ENCODE results near the gene QRICH1. TPM values are rescaled to one million over a fixed set of nuclear protein-coding genes. Genes with fewer than 3 reads are reported as not detected.

Gene QRICH1
- total RNA-seq, 1 experiment from 2014 or later: 57.3 TPM

DNA sequence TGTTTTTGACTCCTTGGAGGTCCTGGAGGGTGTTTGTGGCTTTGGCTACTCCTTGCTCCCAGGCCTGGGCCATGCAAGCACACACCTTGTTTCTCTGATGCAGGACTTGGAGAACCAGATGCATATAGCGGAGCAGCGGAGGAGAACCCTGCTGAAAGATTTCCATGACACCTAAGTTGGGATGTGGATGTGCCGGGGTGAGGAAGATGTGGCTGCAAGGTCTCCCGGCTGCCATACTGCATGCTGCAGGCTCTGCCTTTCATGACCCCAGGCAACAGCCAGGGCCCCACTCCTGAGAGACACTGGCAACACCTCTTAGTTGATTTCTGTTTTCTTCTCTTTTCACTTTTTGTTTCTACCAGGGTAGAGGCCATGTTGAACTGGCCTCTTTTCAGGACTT lies 110.8 kb downstream of the QRICH1 start:
- POLR2A ChIA-PET (ENCODE audit: low non-redundant PET): no interaction called here
- intact Hi-C loops (cut with micrococcal nuclease; ENCODE audit: unreplicated experiment): no loop called here
- Histone ChIP-seq H3K27ac (ENCODE audit: low read depth, low read length, poor library complexity, severe bottlenecking) (no peak overlapping the region), H3K4me3 (ENCODE audit: low read depth, low read length, poor library complexity, severe bottlenecking) (no peak overlapping the region), H3K36me3 (ENCODE audit: insufficient read depth, low read length, poor library complexity, severe bottlenecking) (peaks cover 5% of the 10 kb centered on the region), H3K4me1 (ENCODE audit: insufficient read depth, low read length, poor library complexity, severe bottlenecking) (no peaks in the 10 kb centered on the region), H3K27me3 (replicated peaks; ENCODE audit: insufficient read depth, low read depth, low read length, poor library complexity) (no peaks in the 10 kb centered on the region), H3K9me3 (ENCODE audit: low read depth, low read length, poor library complexity, severe bottlenecking) (no peaks in the 10 kb centered on the region)
- no TSS peak for BruUV-seq (replicated peaks)
- TF ChIP-seq EZH2 (IDR thresholded peaks at IDR 0.05; ENCODE audit: borderline replicate concordance, low read depth, low read length, poor library complexity, severe bottlenecking) (no peak), CTCF (conservative IDR thresholded peaks at IDR 0.05; ENCODE audit: low read depth, low read length) (no peak)
- DNase-seq (ENCODE audit: low spot score): no peak
- CTCF ChIA-PET: no interaction called here

DNA sequence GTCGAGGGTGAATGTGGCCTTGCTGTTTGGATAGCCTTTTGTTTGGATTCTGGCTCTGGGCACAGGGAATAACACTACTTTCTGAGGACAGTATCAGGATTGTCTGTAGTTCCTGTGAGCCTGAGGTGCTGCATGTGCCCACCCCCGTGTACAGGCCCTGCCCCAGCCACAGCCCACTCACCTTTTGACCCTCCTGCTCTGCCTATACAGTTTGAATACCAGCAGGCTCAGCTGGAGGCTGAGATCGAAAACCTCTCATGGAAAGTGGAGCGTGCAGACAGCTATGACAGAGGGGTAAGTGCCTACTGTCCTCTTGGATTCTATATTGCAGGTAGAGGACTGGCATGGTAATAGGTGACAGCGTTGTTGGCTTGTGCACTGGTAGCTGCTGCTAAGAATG lies 111.2 kb downstream of the QRICH1 start:
- CTCF ChIA-PET: no interaction called here
- TF ChIP-seq EZH2 (IDR thresholded peaks at IDR 0.05; ENCODE audit: borderline replicate concordance, low read depth, low read length, poor library complexity, severe bottlenecking): no peak
- TF ChIP-seq CTCF (conservative IDR thresholded peaks at IDR 0.05; ENCODE audit: low read depth, low read length): no peak
- Histone ChIP-seq H3K4me1 (ENCODE audit: insufficient read depth, low read length, poor library complexity, severe bottlenecking) (no peaks in the 10 kb centered on the region), H3K27me3 (replicated peaks; ENCODE audit: insufficient read depth, low read depth, low read length, poor library complexity) (no peaks in the 10 kb centered on the region), H3K36me3 (ENCODE audit: insufficient read depth, low read length, poor library complexity, severe bottlenecking) (peaks cover 5% of the 10 kb centered on the region), H3K27ac (ENCODE audit: low read depth, low read length, poor library complexity, severe bottlenecking) (no peak overlapping the region), H3K4me3 (ENCODE audit: low read depth, low read length, poor library complexity, severe bottlenecking) (no peak overlapping the region), H3K9me3 (ENCODE audit: low read depth, low read length, poor library complexity, severe bottlenecking) (no peaks in the 10 kb centered on the region)
- no TSS peak for BruUV-seq (replicated peaks)
- DNase-seq (ENCODE audit: low spot score): no peak
- POLR2A ChIA-PET (ENCODE audit: low non-redundant PET): no interaction called here
- intact Hi-C loops (cut with micrococcal nuclease; ENCODE audit: unreplicated experiment): no loop called here

DNA sequence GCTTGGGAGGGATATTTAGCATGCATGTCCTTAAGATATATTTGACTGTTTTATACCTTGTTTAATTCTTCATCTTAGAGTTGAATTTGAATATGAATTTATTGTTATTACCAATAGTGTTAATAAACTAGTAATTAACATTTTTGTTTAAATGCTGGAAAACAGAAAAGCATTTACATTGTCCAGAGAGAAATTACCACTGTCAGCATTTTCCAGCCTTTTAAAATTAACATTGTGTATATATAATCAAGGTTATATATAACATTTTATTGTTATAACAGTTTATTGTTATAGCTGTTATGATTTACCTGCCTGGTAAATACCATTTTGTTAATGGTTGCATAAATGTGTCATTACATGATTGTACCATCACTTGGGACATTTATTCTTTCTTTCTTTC lies 111.9 kb downstream of the QRICH1 start:
- intact Hi-C loops (cut with micrococcal nuclease; ENCODE audit: unreplicated experiment): no loop called here
- H3K4me1 ChIP-seq (ENCODE audit: insufficient read depth, low read length, poor library complexity, severe bottlenecking): no peaks in the 10 kb centered on the region
- H3K27me3 ChIP-seq (replicated peaks; ENCODE audit: insufficient read depth, low read depth, low read length, poor library complexity): no peaks in the 10 kb centered on the region
- H3K27ac ChIP-seq (ENCODE audit: low read depth, low read length, poor library complexity, severe bottlenecking): no peak overlapping the region
- peaks cover 5% of the 10 kb centered on the region for H3K36me3 ChIP-seq (ENCODE audit: insufficient read depth, low read length, poor library complexity, severe bottlenecking)
- no TSS peak for BruUV-seq (replicated peaks)
- no peak for TF ChIP-seq EZH2 (IDR thresholded peaks at IDR 0.05; ENCODE audit: borderline replicate concordance, low read depth, low read length, poor library complexity, severe bottlenecking)
- no peak for TF ChIP-seq CTCF (conservative IDR thresholded peaks at IDR 0.05; ENCODE audit: low read depth, low read length)
- H3K9me3 ChIP-seq (ENCODE audit: low read depth, low read length, poor library complexity, severe bottlenecking): no peaks in the 10 kb centered on the region
- ChIA-PET CTCF (no interaction called here), POLR2A (ENCODE audit: low non-redundant PET) (no interaction called here)
- no peak for DNase-seq (ENCODE audit: low spot score)
- H3K4me3 ChIP-seq (ENCODE audit: low read depth, low read length, poor library complexity, severe bottlenecking): no peak overlapping the region
